Coronary artery (tissue), 2 donors: ENCODE measurements around the gene IER3.
"Not testable (repeated sequence)": the region's sequence is repeated elsewhere in the genome, so short reads cannot be mapped to it uniquely, and the experiment has no call there.

Source experiments
- DNase-seq: peaks from one replicate; pipeline ENCODE4 v3.0.0-alpha.2; 2017; ENCODE audit warnings: low spot score
- H3K27ac ChIP-seq, 2 donors: fragments of 200-600 bp; sonication (generic); one replicate each; pipeline ENCODE4 v1.5.1; 2016 to 2019
- H3K4me3 ChIP-seq: fragments of 200-600 bp; sonication (generic); 2 replicates; pipeline ENCODE4 v1.5.1; 2016; ENCODE audit warnings: mild to moderate bottlenecking, moderate library complexity
- TF ChIP-seq, protein P1 (sequence below): fragments of 200-600 bp; sonication (generic); IDR thresholded peaks from one replicate; pipeline ENCODE4 v1.5.1; 2019; ENCODE audit warnings: antibody characterized with exemption

The IER3 gene

DNA sequence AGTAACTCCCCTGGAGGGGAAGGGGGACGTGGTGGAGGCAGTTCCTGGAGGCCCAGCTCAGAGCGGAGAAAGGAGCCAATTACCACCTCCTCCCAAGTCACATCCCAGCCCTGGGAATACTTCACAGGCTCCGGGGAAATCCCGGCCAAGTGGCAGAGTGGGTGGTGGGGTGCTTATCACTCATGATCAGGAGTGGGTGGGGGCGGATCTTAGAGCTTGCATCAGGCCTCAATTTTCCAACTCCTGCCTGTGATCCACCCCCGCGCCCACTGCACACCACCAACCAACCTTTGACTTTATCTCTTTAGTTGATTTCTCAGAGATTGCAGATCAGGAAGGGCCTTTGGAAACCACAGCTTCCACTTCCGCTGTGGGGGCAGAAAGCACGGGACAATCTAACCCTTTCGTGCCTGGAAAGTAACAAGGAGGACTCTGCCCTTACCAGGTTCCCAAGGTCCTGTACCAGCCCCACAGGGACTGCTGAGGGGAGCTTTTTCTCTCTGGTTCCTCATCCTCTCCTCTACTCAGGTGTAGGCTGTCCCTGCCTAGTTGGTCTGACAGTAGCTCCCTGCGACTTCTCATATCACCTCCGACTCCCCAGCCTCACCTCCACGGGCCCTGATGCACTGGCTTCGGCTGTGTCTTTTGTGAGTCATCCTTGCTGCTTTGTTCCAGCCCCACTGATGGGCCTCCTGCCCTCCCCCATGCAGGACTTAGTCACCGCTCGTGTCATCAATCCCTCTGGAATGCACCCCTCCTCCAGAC, 24.9 kb upstream of the IER3 start:
- TF ChIP-seq, protein P1, sequence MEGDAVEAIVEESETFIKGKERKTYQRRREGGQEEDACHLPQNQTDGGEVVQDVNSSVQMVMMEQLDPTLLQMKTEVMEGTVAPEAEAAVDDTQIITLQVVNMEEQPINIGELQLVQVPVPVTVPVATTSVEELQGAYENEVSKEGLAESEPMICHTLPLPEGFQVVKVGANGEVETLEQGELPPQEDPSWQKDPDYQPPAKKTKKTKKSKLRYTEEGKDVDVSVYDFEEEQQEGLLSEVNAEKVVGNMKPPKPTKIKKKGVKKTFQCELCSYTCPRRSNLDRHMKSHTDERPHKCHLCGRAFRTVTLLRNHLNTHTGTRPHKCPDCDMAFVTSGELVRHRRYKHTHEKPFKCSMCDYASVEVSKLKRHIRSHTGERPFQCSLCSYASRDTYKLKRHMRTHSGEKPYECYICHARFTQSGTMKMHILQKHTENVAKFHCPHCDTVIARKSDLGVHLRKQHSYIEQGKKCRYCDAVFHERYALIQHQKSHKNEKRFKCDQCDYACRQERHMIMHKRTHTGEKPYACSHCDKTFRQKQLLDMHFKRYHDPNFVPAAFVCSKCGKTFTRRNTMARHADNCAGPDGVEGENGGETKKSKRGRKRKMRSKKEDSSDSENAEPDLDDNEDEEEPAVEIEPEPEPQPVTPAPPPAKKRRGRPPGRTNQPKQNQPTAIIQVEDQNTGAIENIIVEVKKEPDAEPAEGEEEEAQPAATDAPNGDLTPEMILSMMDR = no peak
- H3K4me3 ChIP-seq = no peak overlapping the region
- peak overlapping the region; percentile 15 to 61 for H3K27ac ChIP-seq
- no peak for DNase-seq

DNA sequence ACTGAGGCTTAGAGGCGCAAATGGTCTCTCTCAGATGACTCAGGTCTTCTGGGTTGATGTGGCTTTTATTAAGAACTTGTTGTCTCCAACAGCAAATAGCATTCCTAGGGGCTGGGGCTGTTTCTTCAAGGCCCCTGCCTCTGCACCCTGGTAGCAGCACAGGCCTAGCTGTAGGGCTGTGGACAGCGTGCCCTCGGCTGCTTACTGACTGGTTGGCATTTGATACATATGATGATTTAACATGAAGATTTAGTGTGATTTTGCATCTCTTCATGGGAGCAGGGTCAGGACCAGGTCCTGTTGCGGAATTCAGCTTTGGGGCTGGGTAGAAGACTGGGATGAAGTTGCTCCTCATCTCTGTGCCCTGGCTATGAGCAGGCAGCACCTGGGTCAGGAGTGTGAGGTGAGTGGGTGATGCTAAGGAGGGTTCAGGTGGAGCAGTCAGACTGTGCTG, 24.3 kb upstream of the IER3 start:
- DNase-seq = no peak
- H3K27ac ChIP-seq = peak overlapping the region; percentile 15 to 61
- TF ChIP-seq, protein P1 = no peak
- no peak overlapping the region for H3K4me3 ChIP-seq

DNA sequence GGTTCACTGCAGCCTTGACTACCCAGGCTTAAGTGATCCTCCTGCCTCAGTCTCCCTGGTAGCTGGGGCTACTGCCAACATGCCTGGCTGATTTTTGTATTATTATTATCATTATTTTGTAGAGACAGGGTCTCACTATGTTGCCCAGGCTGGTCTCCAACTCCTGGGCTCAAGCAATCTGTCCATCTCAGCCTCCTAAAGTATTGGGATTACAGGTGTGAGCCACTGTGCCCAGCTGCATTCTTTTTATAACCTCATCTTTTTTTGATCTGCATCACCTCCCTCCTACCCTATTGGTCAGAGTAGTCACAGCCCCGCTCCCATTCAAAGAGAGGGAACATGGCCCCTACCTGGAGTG, 23.6 kb upstream of the IER3 start:
- DNase-seq = no peak
- TF ChIP-seq, protein P1 = no peak
- H3K4me3 ChIP-seq = no peak overlapping the region
- no peak overlapping the region for H3K27ac ChIP-seq

DNA sequence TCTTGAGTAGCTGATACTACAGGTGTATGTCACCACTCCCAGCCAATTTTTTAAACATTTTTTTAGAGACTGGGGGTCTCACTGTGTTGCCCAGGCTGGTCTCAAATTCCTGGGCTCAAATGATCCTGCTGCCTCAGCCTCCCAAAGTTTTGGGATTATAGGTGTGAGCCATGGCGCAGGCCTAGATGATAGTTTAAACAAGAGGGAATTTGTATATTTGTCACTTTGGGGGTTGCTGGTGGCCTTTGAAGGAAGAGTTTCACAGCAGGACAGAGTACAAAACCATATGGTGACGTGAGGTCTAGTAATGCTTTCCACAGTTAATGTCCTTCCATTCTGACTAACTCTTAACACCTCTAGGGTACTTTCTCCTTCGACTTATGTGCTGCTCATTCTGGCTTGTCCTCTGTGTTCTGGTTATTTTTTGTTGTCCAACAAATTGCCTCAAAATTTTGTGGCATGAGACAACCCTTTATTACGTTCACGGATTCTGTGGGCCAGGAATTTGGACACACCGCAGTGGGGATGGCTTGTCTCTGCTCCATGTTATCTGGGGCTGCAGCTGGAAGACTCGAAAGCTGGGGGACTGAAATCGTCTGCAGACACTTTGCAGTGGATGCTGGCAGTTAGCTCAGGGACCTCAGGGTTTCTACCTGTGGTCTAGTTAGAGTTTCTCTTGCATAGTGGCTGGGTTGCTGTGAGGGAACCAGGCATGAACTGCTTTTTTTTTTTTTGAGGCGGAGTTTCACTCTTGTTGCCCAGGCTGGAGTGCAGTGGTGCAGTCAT, 23.0 kb upstream of the IER3 start:
- Histone ChIP-seq H3K4me3 (no peak overlapping the region), H3K27ac (no peak overlapping the region)
- TF ChIP-seq, protein P1 = no peak
- DNase-seq = no peak

DNA sequence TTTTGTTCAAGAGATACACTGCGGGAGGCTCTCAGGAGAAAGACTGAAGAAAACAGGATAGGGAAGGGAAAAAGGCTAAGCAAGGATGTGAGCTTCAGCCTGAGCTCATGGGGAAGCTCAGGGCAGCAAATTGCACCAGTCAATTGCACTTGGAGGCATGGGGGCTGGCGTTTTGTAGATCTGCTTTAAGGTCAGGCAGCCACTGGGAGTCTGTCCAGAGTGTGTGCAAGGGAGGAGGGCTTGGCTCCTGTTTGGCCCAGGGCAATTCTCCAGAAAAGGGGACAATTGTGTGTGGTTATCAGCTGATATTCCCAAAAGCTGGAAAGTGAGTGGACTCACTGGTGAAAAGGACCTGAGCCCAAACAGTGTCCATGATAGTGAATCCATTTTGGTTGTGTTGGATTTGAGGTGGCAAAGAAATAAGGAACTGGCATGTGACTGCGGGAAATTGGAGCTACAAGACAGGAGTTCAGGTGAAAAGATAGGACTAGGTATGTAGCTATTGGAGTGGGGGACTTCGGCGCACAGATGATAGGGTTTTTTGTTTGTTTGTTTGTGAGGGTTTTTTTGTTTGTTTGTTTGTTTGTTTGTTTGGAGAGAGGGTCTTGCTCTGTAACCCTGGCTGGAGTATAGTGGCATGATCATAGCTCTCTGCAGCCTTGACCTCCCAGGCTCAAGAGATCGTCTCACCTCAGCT, 22.3 kb upstream of the IER3 start:
- DNase-seq = no peak
- Histone ChIP-seq H3K4me3 (no peak overlapping the region), H3K27ac (no peak overlapping the region)
- TF ChIP-seq, protein P1 = no peak

DNA sequence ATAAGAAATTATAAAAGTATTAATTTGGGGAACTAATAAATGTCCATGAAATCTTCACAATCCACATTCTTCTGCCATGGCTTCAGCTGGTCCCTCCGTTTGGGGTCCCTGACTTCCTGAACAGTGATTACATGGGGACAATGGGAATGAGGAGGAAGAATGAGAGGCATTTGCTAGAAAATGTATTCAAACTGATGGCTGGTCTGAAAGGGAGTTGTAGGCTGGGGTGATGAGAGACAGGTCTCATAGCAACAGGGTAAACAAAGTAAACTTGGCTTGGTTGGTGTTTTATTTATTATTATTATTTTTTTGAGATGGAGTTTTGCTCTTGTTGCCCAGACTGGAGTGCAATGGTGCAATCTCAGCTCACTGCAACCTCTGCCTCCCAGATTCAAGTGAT, 21.1 kb upstream of the IER3 start:
- H3K4me3 ChIP-seq, H3K27ac ChIP-seq, DNase-seq: not testable (repeated sequence)

GRCh38 chr6:30764490-30765043, 20.2 kb upstream of the IER3 start:
- H3K4me3 ChIP-seq, H3K27ac ChIP-seq, DNase-seq: not testable (repeated sequence)
